GM21528 (cell line): ENCODE data around the gene BSN.
A peak's percentile ranks its signal among the peaks of the same experiment; 100 is the strongest.
"Not testable (repeated sequence)": the region's sequence is repeated elsewhere in the genome, so short reads cannot be mapped to it uniquely, and the experiment has no call there.

ENCODE experiments used
- ATAC-seq: cut with Tn5 transposase; IDR thresholded peaks from one replicate; pipeline ENCODE4 v1.9.1; 2021; ENCODE audit warnings: mild to moderate bottlenecking, moderate library complexity; ENCODE audit not compliant: unreplicated experiment, low FRiP score

BSN gene

GRCh38 chr3:49533786-49534519 is 20.3 kb upstream of the BSN start:
- ATAC-seq = no peak

GRCh38 chr3:49534581-49535441 is 19.5 kb upstream of the BSN start:
- ATAC-seq = no peak

- no peak for ATAC-seq
These were observed 18.1 kb upstream of the BSN start for GRCh38 chr3:49535971-49536874.

- no peak for ATAC-seq
These were observed 17.3 kb upstream of the BSN start for GRCh38 chr3:49536875-49537533.

- peak; percentile 97 for ATAC-seq
These were observed 14.4 kb upstream of the BSN start for GRCh38 chr3:49539659-49540560.

- ATAC-seq = no peak
These were observed 2.2 kb upstream of the BSN start for GRCh38 chr3:49552087-49552486.

GRCh38 chr3:49553324-49553691 is 969 bp upstream of the BSN start:
- no peak for ATAC-seq

- ATAC-seq = peak; percentile 45
These were observed 472 bp downstream of the BSN start for GRCh38 chr3:49554633-49555265.

GRCh38 chr3:49556500-49557275 is 2.4 kb downstream of the BSN start:
- no peak for ATAC-seq

GRCh38 chr3:49563040-49563578 is 8.8 kb downstream of the BSN start:
- ATAC-seq = no peak

GRCh38 chr3:49563766-49564165 is 9.5 kb downstream of the BSN start:
- no peak for ATAC-seq

- no peak for ATAC-seq
These were observed 12.0 kb downstream of the BSN start for GRCh38 chr3:49566312-49566711.

- ATAC-seq = no peak
These were observed 13.1 kb downstream of the BSN start for GRCh38 chr3:49567406-49567805.

GRCh38 chr3:49568965-49569364 is 14.7 kb downstream of the BSN start:
- no peak for ATAC-seq

GRCh38 chr3:49570028-49570654 is 15.9 kb downstream of the BSN start:
- no peak for ATAC-seq

- no peak for ATAC-seq
These were observed 27.9 kb downstream of the BSN start for GRCh38 chr3:49582177-49582576.

- ATAC-seq = not testable (repeated sequence)
These were observed 31.0 kb downstream of the BSN start for GRCh38 chr3:49585261-49585755.
